Measurements from ENCODE around the gene TRAK2.

TRAK2 gene

GRCh38 chr2:201460532-201460931 is 9.3 kb upstream of the TRAK2 start:
- H3K27me3 ChIP-seq (ENCODE audit: insufficient read depth, low read length, poor library complexity) = no peaks in the 10 kb centered on the region
- no peak for DNase-seq
- H2BK15ac ChIP-seq (replicated peaks; ENCODE audit: low read depth) = no peak overlapping the region
- H2BK120ac ChIP-seq (ENCODE audit: low read depth, low read length) = no peak overlapping the region
- H2AK5ac ChIP-seq (ENCODE audit: low read length) = no peak overlapping the region
- H3K4me2 ChIP-seq (ENCODE audit: low read length) = no peak overlapping the region
- H3K27ac ChIP-seq (ENCODE audit: low read depth, low read length) = no peak overlapping the region
- no peak overlapping the region for H3K4me3 ChIP-seq (ENCODE audit: low read length)
- no peak overlapping the region for H3K56ac ChIP-seq (ENCODE audit: low read length)
- WGBS (ENCODE audit: extremely low coverage, insufficient coverage, low lambda C conversion rate) = no CpG with 5 or more reads among the region's 1 CpG
- H4K5ac ChIP-seq (ENCODE audit: low read length) = no peak overlapping the region
- H3K18ac ChIP-seq (ENCODE audit: low read length) = no peak overlapping the region
- no peak overlapping the region for H4K8ac ChIP-seq (ENCODE audit: low read depth, low read length)
- H3K4ac ChIP-seq (ENCODE audit: low read depth, low read length) = no peak overlapping the region
- no peaks in the 10 kb centered on the region for H3K4me1 ChIP-seq (ENCODE audit: control insufficient read depth, low read depth, low read length)
- H3K9ac ChIP-seq (ENCODE audit: low read length) = no peak overlapping the region
- no peak overlapping the region for H2BK5ac ChIP-seq (ENCODE audit: low read length)
- H3K36me3 ChIP-seq (ENCODE audit: control insufficient read depth, insufficient read depth, low read length) = no peaks in the 10 kb centered on the region
- H3K79me2 ChIP-seq (ENCODE audit: control insufficient read depth, insufficient read depth, low read length) = no peaks in the 10 kb centered on the region
- no peaks in the 10 kb centered on the region for H3K79me1 ChIP-seq (ENCODE audit: low read length)
- no peak overlapping the region for H3K23ac ChIP-seq (ENCODE audit: low read length)

- H2AK5ac ChIP-seq (ENCODE audit: low read length) = no peak overlapping the region
- no peak for DNase-seq
- H3K18ac ChIP-seq (ENCODE audit: low read length) = no peak overlapping the region
- no peaks in the 10 kb centered on the region for H3K79me2 ChIP-seq (ENCODE audit: control insufficient read depth, insufficient read depth, low read length)
- H3K4ac ChIP-seq (ENCODE audit: low read depth, low read length) = no peak overlapping the region
- no peak overlapping the region for H2BK5ac ChIP-seq (ENCODE audit: low read length)
- no peaks in the 10 kb centered on the region for H3K79me1 ChIP-seq (ENCODE audit: low read length)
- no peak overlapping the region for H4K5ac ChIP-seq (ENCODE audit: low read length)
- no peak overlapping the region for H2BK120ac ChIP-seq (ENCODE audit: low read depth, low read length)
- no peak overlapping the region for H4K8ac ChIP-seq (ENCODE audit: low read depth, low read length)
- H3K9ac ChIP-seq (ENCODE audit: low read length) = no peak overlapping the region
- no peaks in the 10 kb centered on the region for H3K4me1 ChIP-seq (ENCODE audit: control insufficient read depth, low read depth, low read length)
- no peaks in the 10 kb centered on the region for H3K27me3 ChIP-seq (ENCODE audit: insufficient read depth, low read length, poor library complexity)
- no peak overlapping the region for H3K4me3 ChIP-seq (ENCODE audit: low read length)
- H2BK15ac ChIP-seq (replicated peaks; ENCODE audit: low read depth) = no peak overlapping the region
- no peak overlapping the region for H3K23ac ChIP-seq (ENCODE audit: low read length)
- no peaks in the 10 kb centered on the region for H3K36me3 ChIP-seq (ENCODE audit: control insufficient read depth, insufficient read depth, low read length)
- H3K56ac ChIP-seq (ENCODE audit: low read length) = no peak overlapping the region
- H3K4me2 ChIP-seq (ENCODE audit: low read length) = no peak overlapping the region
- no peak overlapping the region for H3K27ac ChIP-seq (ENCODE audit: low read depth, low read length)
Measured at GRCh38 chr2:201458381-201458780, 7.1 kb upstream of the TRAK2 start.

GRCh38 chr2:201452922-201453643 is 1.8 kb upstream of the TRAK2 start:
- Histone ChIP-seq H3K56ac (ENCODE audit: low read length) (no peak overlapping the region), H4K5ac (ENCODE audit: low read length) (no peak overlapping the region), H3K4me1 (ENCODE audit: control insufficient read depth, low read depth, low read length) (no peaks in the 10 kb centered on the region), H4K8ac (ENCODE audit: low read depth, low read length) (no peak overlapping the region), H3K27ac (ENCODE audit: low read depth, low read length) (no peak overlapping the region), H2BK120ac (ENCODE audit: low read depth, low read length) (no peak overlapping the region), H3K4me2 (ENCODE audit: low read length) (no peak overlapping the region), H3K27me3 (ENCODE audit: insufficient read depth, low read length, poor library complexity) (no peaks in the 10 kb centered on the region), H3K23ac (ENCODE audit: low read length) (no peak overlapping the region), H3K4ac (ENCODE audit: low read depth, low read length) (no peak overlapping the region), H3K18ac (ENCODE audit: low read length) (no peak overlapping the region), H3K9ac (ENCODE audit: low read length) (no peak overlapping the region), H3K36me3 (ENCODE audit: control insufficient read depth, insufficient read depth, low read length) (no peaks in the 10 kb centered on the region), H3K79me2 (ENCODE audit: control insufficient read depth, insufficient read depth, low read length) (no peaks in the 10 kb centered on the region), H3K79me1 (ENCODE audit: low read length) (peaks cover 1% of the 10 kb centered on the region), H2BK5ac (ENCODE audit: low read length) (no peak overlapping the region), H2AK5ac (ENCODE audit: low read length) (no peak overlapping the region), H2BK15ac (replicated peaks; ENCODE audit: low read depth) (no peak overlapping the region), H3K4me3 (ENCODE audit: low read length) (no peak overlapping the region)
- WGBS (ENCODE audit: extremely low coverage, insufficient coverage, low lambda C conversion rate) = no CpG with 5 or more reads among the region's 6 CpGs
- DNase-seq = no peak

GRCh38 chr2:201452058-201452921 is 1.0 kb upstream of the TRAK2 start:
- peak overlapping the region; percentile 49 for H3K4me2 ChIP-seq (ENCODE audit: low read length)
- peak overlapping the region; percentile 57 for H3K18ac ChIP-seq (ENCODE audit: low read length)
- H2AK5ac ChIP-seq (ENCODE audit: low read length) = no peak overlapping the region
- no peak overlapping the region for H3K4ac ChIP-seq (ENCODE audit: low read depth, low read length)
- H3K4me1 ChIP-seq (ENCODE audit: control insufficient read depth, low read depth, low read length) = no peaks in the 10 kb centered on the region
- H3K4me3 ChIP-seq (ENCODE audit: low read length) = peak overlapping the region; percentile 59
- H3K27me3 ChIP-seq (ENCODE audit: insufficient read depth, low read length, poor library complexity) = no peaks in the 10 kb centered on the region
- WGBS (ENCODE audit: extremely low coverage, insufficient coverage, low lambda C conversion rate) = no CpG with 5 or more reads among the region's 49 CpGs
- no peak for DNase-seq
- peak overlapping the region; percentile 69 for H3K27ac ChIP-seq (ENCODE audit: low read depth, low read length)
- no peaks in the 10 kb centered on the region for H3K36me3 ChIP-seq (ENCODE audit: control insufficient read depth, insufficient read depth, low read length)
- H2BK120ac ChIP-seq (ENCODE audit: low read depth, low read length) = no peak overlapping the region
- H2BK15ac ChIP-seq (replicated peaks; ENCODE audit: low read depth) = no peak overlapping the region
- peak overlapping the region; percentile 28 for H4K8ac ChIP-seq (ENCODE audit: low read depth, low read length)
- H2BK5ac ChIP-seq (ENCODE audit: low read length) = no peak overlapping the region
- peaks cover 1% of the 10 kb centered on the region for H3K79me1 ChIP-seq (ENCODE audit: low read length)
- peak overlapping the region; percentile 78 for H3K9ac ChIP-seq (ENCODE audit: low read length)
- no peaks in the 10 kb centered on the region for H3K79me2 ChIP-seq (ENCODE audit: control insufficient read depth, insufficient read depth, low read length)
- peak overlapping the region; percentile 85 for H3K56ac ChIP-seq (ENCODE audit: low read length)
- H4K5ac ChIP-seq (ENCODE audit: low read length) = no peak overlapping the region
- peak overlapping the region; percentile 92 for H3K23ac ChIP-seq (ENCODE audit: low read length)

- Histone ChIP-seq H3K4me1 (ENCODE audit: control insufficient read depth, low read depth, low read length) (no peaks in the 10 kb centered on the region), H3K27me3 (ENCODE audit: insufficient read depth, low read length, poor library complexity) (no peaks in the 10 kb centered on the region), H3K56ac (ENCODE audit: low read length) (peak overlapping the region; percentile 94), H2BK120ac (ENCODE audit: low read depth, low read length) (no peak overlapping the region), H3K4me3 (ENCODE audit: low read length) (peak overlapping the region; percentile 85), H3K4ac (ENCODE audit: low read depth, low read length) (no peak overlapping the region), H3K23ac (ENCODE audit: low read length) (no peak overlapping the region), H3K79me2 (ENCODE audit: control insufficient read depth, insufficient read depth, low read length) (no peaks in the 10 kb centered on the region), H4K5ac (ENCODE audit: low read length) (no peak overlapping the region), H2AK5ac (ENCODE audit: low read length) (no peak overlapping the region), H3K4me2 (ENCODE audit: low read length) (peak overlapping the region; percentile 66), H3K18ac (ENCODE audit: low read length) (no peak overlapping the region), H3K27ac (ENCODE audit: low read depth, low read length) (peak overlapping the region; percentile 19), H2BK15ac (replicated peaks; ENCODE audit: low read depth) (no peak overlapping the region), H3K36me3 (ENCODE audit: control insufficient read depth, insufficient read depth, low read length) (no peaks in the 10 kb centered on the region), H3K79me1 (ENCODE audit: low read length) (peaks cover 1% of the 10 kb centered on the region), H3K9ac (ENCODE audit: low read length) (peak overlapping the region; percentile 86), H4K8ac (ENCODE audit: low read depth, low read length) (no peak overlapping the region), H2BK5ac (ENCODE audit: low read length) (no peak overlapping the region)
- whole genome bisulfite sequencing (ENCODE audit: extremely low coverage, insufficient coverage, low lambda C conversion rate) = no CpG with 5 or more reads among the region's 20 CpGs
- no peak for DNase-seq
Measured at GRCh38 chr2:201450954-201451291, 335 bp downstream of the TRAK2 start.
